Activated CD8-positive, alpha-beta memory T cell treated with anti-CD3 and anti-CD28 coated beads, Interleukin-2, amount 50 U/mL, for 24 hours (primary cell): ENCODE data around the gene MORN3.
"Not testable (repeated sequence)": the region's sequence is repeated elsewhere in the genome, so short reads cannot be mapped to it uniquely, and the experiment has no call there.

ENCODE experiments used
- DNase-seq: peaks from one replicate; pipeline ENCODE4 v3.0.0-alpha.2; 2020; ENCODE audit errors: extremely low read depth

MORN3 gene

DNA sequence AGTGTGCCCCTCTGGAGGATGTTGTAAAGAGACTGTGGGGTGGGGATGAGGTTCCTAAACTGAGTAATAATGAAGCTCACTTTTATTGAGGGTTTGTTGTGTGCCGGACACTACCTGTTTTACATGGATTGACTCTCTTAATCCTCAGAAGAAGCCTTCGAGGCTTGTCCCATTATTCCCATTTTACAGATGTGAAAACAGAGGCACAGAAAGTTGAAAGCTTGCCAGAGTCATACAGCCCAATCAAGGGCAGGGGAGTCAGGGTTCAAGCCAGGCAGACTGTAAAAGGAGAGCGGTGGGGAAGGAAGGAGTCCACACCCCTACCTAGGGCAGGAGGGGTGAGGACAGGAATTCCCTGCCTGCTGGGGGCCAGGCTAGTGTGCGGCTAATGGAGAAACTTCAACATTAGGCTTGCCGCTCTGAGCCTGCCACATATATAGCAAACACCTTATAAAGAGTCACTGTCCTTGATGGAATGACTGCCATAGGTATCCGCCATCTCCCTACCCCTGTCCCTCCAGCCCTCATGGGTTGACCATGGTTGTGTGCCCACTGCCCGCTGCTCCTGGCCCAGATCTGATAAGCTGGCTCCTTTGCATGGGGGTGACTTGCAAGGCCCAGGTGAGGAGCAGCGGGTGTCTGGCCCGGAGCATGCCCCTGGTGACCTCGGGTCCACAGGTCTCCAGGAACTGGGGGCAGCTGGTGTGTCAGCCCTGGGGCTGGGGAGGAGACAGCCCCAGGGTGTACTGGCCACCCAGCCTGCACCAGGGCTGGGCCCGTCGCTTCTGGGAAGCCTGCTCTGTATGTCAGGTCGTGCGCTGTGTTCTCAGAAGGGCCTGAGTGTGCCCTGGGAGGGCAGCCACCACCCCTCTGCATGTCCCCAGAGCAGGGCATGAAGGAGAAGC lies 30.9 kb downstream of the MORN3 start:
- DNase-seq, result no peak

GRCh38 chr12:121637231-121637914 lies 32.1 kb downstream of the MORN3 start:
- no peak for DNase-seq

DNA sequence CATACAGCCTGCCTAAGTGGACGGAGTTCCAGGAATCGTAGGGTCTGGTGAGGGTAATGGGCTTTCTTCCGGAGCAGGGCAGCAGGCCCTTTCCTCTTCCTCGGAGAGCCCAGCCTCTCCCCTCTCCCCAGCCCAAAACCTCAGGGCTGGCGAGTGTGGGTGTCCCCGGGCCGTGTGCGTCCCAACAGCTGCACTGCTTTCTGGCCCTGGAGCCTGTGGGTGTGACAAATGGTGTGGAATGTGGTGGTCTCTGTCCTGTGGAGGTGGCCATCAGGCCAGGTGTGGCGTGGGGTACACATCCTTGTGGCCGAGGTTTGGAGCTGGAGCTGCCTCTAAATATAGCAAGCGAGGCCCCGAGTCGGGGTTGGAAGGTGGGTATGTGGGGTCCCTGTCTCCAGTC lies 34.6 kb downstream of the MORN3 start:
- DNase-seq, result no peak

DNA sequence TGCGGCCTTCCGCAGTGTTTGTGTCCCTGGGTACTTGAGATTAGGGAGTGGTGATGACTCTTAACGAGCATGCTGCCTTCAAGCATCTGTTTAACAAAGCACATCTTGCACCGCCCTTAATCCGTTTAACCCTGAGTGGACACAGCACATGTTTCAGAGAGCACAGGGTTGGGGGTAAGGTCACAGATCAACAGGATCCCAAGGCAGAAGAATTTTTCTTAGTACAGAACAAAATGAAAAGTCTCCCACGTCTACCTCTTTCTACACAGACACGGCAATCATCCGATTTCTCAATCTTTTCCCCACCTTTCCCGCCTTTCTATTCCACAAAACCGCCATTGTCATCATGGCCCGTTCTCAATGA lies 35.6 kb downstream of the MORN3 start:
- DNase-seq, result not testable (repeated sequence)

DNA sequence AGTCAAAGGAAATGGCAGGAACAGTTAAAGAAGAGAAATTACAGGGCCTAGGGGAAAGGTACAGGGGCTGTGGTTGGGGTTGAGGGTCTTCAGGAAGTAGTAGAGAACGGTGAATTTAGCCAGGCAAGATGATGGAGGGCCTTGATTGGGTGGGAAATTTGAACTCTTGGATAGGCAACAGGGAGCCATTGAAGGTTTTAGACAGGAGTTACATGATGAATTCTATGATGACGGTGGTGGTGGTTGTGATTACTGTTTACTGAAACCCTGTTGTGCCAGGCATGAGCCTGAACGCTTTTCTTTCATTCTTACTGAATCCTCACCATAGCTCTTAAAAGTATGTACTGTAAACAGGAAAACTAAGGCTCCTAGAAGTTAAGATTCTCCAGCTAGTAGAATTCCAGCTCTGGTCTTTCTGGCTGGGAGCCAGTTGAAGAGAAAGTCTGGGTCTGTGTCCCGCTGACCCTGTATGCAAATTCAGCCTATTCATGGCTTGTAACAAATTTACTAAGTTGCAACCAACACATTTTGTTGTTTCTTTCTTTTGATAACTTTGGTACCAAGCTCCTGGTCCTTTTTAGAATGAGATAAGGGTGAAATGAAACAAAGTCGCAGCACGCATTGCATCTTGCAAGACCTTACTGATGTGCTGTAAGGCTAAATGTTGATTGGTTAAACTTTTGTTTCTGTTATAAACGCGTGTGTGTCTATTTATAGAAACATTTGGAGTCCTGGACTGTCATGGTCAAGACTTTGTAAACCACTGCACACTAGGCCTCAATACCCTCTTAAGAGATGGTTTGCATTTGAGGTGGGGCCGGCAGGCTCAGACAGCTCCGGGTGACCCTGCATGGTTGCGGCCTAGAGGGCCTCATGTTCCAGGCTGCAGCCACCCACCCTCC lies 37.1 kb downstream of the MORN3 start:
- DNase-seq, result no peak

DNA sequence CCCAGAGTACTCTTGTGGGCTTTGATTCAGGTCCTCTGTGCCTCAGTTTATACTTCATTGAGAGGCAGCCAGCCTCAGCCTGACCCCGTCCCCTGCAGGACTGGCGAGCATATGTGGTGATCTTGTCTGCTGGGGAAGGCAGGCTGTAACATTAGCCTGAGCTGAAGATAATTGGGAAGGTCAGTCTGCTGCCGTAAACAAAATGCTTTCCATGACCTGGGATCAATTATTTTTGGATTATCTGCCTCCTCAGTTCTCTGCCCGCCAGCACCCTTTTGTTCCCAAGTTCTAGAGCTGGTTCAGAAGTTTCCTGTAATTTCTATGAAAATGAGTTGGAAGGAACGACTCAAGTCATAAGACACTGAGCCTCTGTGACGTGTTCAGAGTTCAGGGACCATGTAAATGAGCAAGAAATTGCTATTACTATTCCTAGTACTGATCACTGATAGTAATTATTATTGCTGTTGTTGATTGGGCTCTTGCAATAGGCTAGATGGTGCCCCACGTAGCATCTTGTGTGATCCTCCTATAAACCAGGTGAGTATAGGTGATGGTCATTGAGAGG lies 38.6 kb downstream of the MORN3 start:
- no peak for DNase-seq

- no peak for DNase-seq
These were observed 40.9 kb downstream of the MORN3 start for GRCh38 chr12:121628536-121628935.

GRCh38 chr12:121628037-121628436 lies 41.4 kb downstream of the MORN3 start:
- DNase-seq, result no peak

DNA sequence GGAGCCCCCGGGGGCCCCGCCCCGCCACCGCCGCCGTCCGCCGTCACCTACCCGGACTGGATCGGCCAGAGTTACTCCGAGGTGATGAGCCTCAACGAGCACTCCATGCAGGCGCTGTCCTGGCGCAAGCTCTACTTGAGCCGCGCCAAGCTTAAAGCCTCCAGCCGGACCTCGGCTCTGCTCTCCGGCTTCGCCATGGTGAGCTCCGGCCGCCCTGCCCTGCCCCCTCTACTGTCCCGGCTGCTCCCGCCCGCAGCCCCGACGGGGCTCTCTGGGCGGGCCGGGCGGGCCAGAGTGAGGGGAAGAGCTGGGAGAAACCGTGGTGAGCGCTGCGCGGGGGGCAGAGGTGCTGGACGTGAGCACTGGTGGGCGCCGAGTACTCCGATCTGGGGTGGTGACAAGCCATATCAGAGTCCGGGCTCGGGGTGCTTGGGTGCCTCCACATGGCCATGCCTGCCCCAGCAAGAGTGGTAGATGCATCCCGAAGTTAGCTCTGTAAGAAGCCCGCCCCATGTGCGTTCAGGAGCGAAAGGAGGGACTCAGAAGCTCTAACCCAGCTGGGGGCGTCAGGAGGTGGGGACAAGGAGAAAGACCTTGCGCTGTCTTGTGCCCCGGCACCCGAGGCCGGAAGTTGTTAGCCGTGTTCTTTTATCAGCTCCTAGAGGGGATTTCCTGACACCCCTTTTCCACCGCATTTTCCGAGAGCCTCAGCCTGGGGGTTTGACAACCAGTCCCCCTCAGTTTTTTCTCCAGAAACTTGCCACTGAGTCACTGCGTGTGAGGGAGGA lies 42.4 kb downstream of the MORN3 start:
- peak; percentile 85 for DNase-seq

DNA sequence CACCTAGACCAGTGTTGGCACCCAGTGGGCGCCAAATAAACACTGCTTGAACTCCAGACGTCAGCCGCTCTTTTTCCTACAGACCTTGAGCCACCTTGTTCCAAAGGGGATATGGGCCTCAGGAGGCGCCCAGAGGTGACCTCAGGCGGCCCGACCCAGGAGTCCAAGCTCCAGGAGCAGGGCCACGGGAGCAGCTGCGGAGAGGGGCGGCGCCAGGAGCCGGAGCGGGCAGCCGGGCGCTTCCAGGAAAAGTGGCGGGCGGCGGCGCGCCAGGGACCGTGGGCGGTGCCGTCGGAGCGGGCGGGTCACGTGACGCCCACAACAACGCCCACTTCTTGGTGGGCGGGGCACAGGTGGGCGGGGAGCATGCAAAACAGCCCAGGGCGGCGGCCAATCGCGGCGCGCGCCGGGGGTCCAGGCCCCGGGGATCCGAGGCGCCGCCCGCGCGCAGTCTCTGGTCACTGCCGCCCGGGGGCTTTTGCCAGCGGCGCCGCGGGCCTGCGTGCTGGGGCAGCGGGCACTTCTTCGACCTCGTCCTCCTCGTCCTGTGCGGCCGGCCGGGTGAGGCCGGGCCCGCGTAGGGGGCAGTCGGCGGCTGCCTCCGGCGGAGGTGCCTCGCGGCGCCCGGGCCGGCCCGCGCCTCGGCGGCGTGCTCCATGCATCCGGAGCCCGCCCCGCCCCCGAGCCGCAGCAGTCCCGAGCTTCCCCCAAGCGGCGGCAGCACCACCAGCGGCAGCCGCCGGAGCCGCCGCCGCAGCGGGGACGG lies 43.2 kb downstream of the MORN3 start, which contains the start of gene ORAI1:
Gene ORAI1, plus strand, starts transcription at position 444 of the 766 bp plus-strand sequence.
- DNase-seq, result peak; percentile 80

DNA sequence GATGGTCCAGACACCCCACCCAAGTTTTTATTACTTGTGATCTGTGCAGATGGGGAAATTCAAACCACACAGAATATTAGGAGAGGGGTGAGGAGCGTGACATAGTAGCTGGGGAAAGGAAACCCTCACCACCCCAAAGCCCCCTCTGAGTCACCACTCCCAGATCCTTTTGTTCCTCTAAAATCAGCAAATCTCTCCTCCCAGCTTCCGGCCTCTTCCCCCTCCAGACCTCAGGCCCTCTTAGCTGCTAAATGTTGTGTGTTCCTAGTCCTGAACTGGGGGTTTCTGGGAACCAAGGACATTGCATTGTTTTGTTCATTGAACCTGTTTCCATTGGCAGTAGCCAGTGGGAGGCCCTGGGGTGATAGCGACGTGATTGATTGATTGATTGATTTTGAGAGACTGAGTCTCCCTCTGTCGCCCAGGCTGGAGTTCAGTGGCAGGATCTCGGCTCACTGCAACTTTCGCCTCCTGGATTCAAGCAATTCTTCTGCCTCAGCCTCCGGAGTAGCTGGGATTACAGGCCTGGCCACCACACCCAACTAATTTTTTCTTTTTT lies 49.0 kb downstream of the MORN3 start:
- no peak for DNase-seq

DNA sequence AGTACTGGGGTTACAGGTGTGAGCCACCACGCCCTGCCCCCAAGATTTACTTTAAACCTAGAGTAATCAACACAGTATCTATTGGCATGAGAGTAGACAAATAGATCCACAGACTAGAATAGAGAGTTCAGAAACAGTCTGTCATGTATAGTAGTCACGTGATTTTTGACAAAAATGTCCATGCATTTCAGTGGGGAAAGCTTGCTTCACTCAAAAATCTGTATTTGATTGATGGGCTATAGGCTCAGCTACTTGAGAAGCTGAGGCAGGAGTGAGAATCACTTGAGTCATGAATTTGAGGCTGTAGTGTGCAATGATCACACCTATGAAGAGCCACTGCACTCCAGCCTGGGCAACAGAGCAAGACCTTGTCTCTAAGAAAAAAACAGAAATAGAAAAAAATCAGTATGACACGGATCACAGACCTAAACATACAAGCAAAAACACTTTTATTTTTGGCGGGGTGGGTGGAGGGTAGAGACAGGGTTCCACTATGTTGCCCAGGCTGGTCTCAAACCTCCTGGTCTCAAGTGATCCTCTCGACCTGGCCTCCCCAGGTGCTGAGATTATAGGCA lies 50.7 kb downstream of the MORN3 start:
- DNase-seq, result no peak

GRCh38 chr12:121614872-121615467 lies 54.5 kb downstream of the MORN3 start:
- DNase-seq, result no peak

DNA sequence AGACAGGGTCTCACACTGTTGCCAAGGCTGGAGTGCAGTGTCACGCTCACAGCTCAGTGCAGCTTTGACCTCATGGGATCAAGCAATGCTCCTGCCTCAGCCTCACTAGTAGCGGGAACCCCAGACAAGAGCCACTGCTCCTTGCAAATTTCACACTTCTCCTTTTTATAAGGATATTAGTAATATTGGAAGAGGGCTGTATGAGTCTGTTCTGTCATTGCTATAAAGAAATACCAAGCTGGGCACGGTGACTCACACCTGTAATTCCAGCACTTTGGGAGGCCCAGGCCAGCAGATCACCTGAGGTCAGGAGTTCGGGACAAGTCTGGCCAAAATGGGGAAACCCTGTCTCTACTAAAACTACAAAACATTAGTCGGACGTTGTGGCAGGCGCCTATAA lies 56.0 kb downstream of the MORN3 start:
- DNase-seq, result no peak

DNA sequence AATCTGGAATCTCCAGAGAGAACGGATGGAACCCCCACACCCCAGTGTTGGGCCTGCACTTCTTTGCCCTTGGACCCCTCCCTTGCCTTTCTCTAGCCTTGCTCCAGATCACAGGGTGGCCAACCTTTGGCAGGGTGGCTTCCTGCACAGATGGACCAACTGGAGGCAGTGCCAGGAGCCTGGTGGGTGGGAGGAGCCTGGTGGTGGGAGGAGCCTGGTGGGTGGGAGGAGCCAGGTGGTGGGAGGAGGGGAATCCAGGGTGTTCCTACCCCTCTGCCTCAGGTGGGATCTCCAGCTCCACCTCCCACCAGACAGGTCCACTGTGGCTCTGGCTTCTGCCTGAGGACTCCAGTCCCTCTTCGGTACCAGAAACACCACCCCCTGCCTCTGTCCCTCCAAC lies 58.1 kb downstream of the MORN3 start:
- DNase-seq, result no peak

DNA sequence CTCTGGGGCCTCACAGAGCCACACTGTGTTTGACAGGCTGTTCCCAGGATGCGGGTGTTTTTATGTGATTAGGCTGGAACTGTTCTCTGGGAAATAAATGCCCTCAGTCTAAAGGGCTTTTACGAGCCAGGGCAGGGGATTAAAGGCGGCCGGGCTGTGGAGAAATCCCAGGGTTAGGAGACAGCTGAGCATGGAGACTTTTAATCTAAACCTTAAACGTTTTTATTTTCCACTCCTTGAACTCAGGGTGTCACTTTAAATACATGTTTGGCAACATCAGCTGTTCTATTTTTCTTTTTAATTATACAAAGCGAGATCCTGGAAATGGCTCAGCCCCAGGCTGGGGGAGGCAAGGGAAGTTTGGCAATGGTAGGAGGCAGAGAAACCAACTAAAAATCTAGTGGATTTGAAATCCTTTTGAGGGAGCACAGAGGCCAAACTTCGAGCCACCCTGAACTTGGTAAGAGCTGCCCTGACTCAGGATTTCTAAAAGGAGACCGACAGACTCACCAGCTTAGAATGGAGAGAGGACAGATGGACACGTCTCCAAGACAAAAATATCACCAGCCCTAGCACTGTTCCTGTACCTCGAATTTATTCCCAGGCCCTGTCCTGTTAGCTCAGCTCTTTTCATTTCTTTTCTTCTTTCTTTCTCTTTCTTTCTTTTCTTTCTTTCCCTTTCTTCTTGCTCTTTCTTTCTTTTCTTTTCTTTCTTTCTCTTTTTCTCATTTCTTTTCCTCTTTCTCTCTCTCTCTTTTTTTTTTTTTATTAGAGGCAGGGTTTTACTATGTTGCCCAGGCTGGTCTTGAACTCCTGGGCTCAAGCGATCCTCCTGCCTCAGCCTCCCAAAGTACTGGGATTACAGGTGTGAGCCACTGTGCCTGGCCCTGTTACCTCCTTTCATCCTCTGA lies 59.0 kb downstream of the MORN3 start:
- no peak for DNase-seq

GRCh38 chr12:121608301-121608700 lies 61.2 kb downstream of the MORN3 start:
- DNase-seq, result no peak

DNA sequence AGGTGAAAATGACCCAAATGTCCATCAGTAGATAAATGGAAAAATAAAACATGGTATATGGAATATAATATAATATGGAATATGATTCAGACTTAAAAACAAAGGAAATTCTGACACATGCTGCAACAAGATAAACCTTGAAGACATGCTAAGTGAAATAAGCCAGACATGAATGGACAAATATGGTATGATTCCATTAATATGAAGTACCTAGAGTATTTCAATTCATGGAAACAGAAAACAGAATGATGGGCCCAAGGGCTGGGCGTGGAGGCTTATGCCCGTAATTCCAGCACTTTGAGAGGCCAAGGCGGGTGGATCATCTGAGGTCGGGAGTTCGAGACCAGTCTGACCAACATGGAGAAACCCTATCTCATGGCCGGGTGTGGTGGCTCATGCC lies 65.9 kb downstream of the MORN3 start:
- no peak for DNase-seq
